GM12878 (cell line): Measurements from ENCODE around the gene CCDC47. TPM values are rescaled to one million over a fixed set of nuclear protein-coding genes. Genes with fewer than 3 reads are reported as not detected.

Source experiments
- BMI1 ChIP-seq: fragments of 450-650 bp; IDR thresholded peaks from 2 replicates; pipeline ENCODE4 v1.6.1; 2016; ENCODE audit warnings: mild to moderate bottlenecking, moderate library complexity, borderline replicate concordance
- CBX5 ChIP-seq: sonication (generic); IDR thresholded peaks from 2 replicates; pipeline ENCODE4 v1.6.1; 2016; ENCODE audit warnings: low read depth, moderate library complexity, mild to moderate bottlenecking, inconsistent platforms
- CHD2 ChIP-seq: IDR thresholded peaks from 2 replicates; pipeline ENCODE4 v1.6.1; 2011; ENCODE audit warnings: low read depth, low read length, improper control_type of control experiment, borderline replicate concordance
- EED ChIP-seq: sonication (generic); IDR thresholded peaks from 2 replicates; pipeline ENCODE4 v1.6.1; 2016; ENCODE audit warnings: antibody characterized with exemption, low read depth
- ESRRA ChIP-seq: IDR thresholded peaks from 2 replicates; pipeline ENCODE4 v1.6.1; 2012; ENCODE audit warnings: mild to moderate bottlenecking, low read length, improper control_type of control experiment
- HDGF ChIP-seq: fragments of 450-650 bp; IDR thresholded peaks from 2 replicates; pipeline ENCODE4 v1.6.1; 2016; ENCODE audit warnings: antibody characterized with exemption
- IRF3 ChIP-seq: fragments of 450-650 bp; IDR thresholded peaks from 2 replicates; pipeline ENCODE4 v1.6.1; 2014; ENCODE audit warnings: mild to moderate bottlenecking
- IRF5 ChIP-seq: fragments of 450-650 bp; IDR thresholded peaks from 2 replicates; pipeline ENCODE4 v1.6.1; 2017; ENCODE audit warnings: borderline replicate concordance
- JUNB ChIP-seq: IDR thresholded peaks from 2 replicates; pipeline ENCODE4 v1.6.1; 2016; ENCODE audit warnings: antibody characterized with exemption, mild to moderate bottlenecking
- KAT2A ChIP-seq: conservative IDR thresholded peaks from 2 replicates; pipeline ENCODE4 v1.6.1; 2011; ENCODE audit warnings: low read depth, low read length; ENCODE audit not compliant: control insufficient read depth
- NKRF ChIP-seq: fragments of 450-650 bp; conservative IDR thresholded peaks from 2 replicates; pipeline ENCODE4 v1.6.1; 2017; ENCODE audit warnings: mild to moderate bottlenecking, moderate library complexity
- NR2F1 ChIP-seq: fragments of 450-650 bp; conservative IDR thresholded peaks from 2 replicates; pipeline ENCODE4 v1.6.1; 2017; ENCODE audit warnings: mild to moderate bottlenecking
- PAX8 ChIP-seq: fragments of 450-650 bp; IDR thresholded peaks from 2 replicates; pipeline ENCODE4 v1.6.1; 2017; ENCODE audit warnings: mild to moderate bottlenecking, moderate library complexity
- POLR2AphosphoS2 ChIP-seq: IDR thresholded peaks from 2 replicates; pipeline ENCODE4 v1.6.1; 2011; ENCODE audit warnings: low read depth, mild to moderate bottlenecking, low read length, improper control_type of control experiment, moderate library complexity
- POLR2AphosphoS5 ChIP-seq: IDR thresholded peaks from 2 replicates; pipeline ENCODE4 v1.6.1; 2011; ENCODE audit warnings: mild to moderate bottlenecking, low read length, inconsistent platforms
- RAD21 ChIP-seq: IDR thresholded peaks from 2 replicates; pipeline ENCODE4 v1.6.1; 2011; ENCODE audit warnings: mild to moderate bottlenecking, low read depth, low read length, moderate library complexity; ENCODE audit not compliant: insufficient read depth
- RBBP5 ChIP-seq: fragments of 200-600 bp; sonication (generic); conservative IDR thresholded peaks from 2 replicates; pipeline ENCODE4 v1.6.1; 2016
- SKIL ChIP-seq: fragments of 450-650 bp; IDR thresholded peaks from 2 replicates; pipeline ENCODE4 v1.6.1; 2017; ENCODE audit warnings: mild to moderate bottlenecking, low read depth, inconsistent platforms; ENCODE audit not compliant: poor library complexity, severe bottlenecking
- SRF ChIP-seq, 2 experiments: IDR thresholded peaks; 2 replicates each; pipeline ENCODE4 v1.6.1; 2011; ENCODE audit warnings: low read depth in 2 of 2, low read length in 2 of 2, mild to moderate bottlenecking in 1 of 2, moderate library complexity in 1 of 2
- TARDBP ChIP-seq: IDR thresholded peaks from 2 replicates; pipeline ENCODE4 v1.6.1; 2016; ENCODE audit warnings: borderline replicate concordance
- WRNIP1 ChIP-seq: IDR thresholded peaks from 2 replicates; pipeline ENCODE4 v1.6.1; 2011; ENCODE audit warnings: low read depth, low read length, improper control_type of control experiment, borderline replicate concordance
- ZBTB33 ChIP-seq: fragments of 450-650 bp; IDR thresholded peaks from 2 replicates; pipeline ENCODE4 v1.6.1; 2017; ENCODE audit warnings: mild to moderate bottlenecking
- ZNF207 ChIP-seq: fragments of 450-650 bp; IDR thresholded peaks from 2 replicates; pipeline ENCODE4 v1.6.1; 2014; ENCODE audit warnings: antibody characterized with exemption, mild to moderate bottlenecking, borderline replicate concordance
- polyA plus RNA-seq, 11 experiments: library from polyadenylated mRNA; depleted of rRNA in 4 of 11; unstranded in 6 of 11; stranded (reverse) in 5 of 11; fragments of >200 nt; fragmentation: Nextera tagmentation in 4 of 11; fragmentation: Illumina TruSeq in 1 of 11; extraction: Ambion mirVana in 4 of 11; extraction: Trizol in 1 of 11; gene quantifications; 1 replicate in 1 of 11; 2 replicates in 10 of 11; pipeline versions ENCODE4 v1.2.1 to v1.2.3, GENCODE V29; 2011 to 2016; ENCODE audit warnings: inconsistent platforms in 2 of 11, missing spikeins in 2 of 11, low read depth in 1 of 11
- total RNA-seq, 4 experiments: library from RNA; depleted of rRNA in 3 of 4; stranded (reverse); fragments of >200 nt in 3 of 4; fragmentation: Illumina TruSeq in 1 of 4; extraction: Trizol in 1 of 4; gene quantifications; 2 replicates each; pipeline versions ENCODE4 v1.2.1 to v1.2.3, GENCODE V29; 2013 to 2021

Gene CCDC47
- total and polyA plus RNA-seq, 10 of the 15 experiments (the other 5 are each of a cell fraction or from before 2014, with no cell fraction given), result 13.6 to 81.4 (median 58.9) TPM

GRCh38 chr17:63698886-63699637, 74.3 kb downstream of the CCDC47 start (continued):
- TF ChIP-seq SKIL (no peak), NR2F1 (peak; percentile 80; the same call in 1 of the 2 replicates), POLR2AphosphoS2 (peak; percentile 56; the same call in 1 of the 2 replicates), CBX5 (no peak), ESRRA (no peak), NKRF (no peak; the same call in none of the 2 replicates), SRF (IDR thresholded peaks at IDR 0.05; ENCODE audit: low read depth in 2 of 2, low read length in 2 of 2) (no peak), TARDBP (no peak), IRF3 (no peak), ZNF207 (no peak), KAT2A (no peak), RBBP5 (no peak), PAX8 (no peak), WRNIP1 (no peak), JUNB (no peak), BMI1 (no peak), RAD21 (no peak), EED (no peak), IRF5 (no peak), ZBTB33 (no peak), CHD2 (no peak; the same call in 1 of the 2 replicates), POLR2AphosphoS5 (peak; percentile 46), HDGF (peak; percentile 69; the same call in 1 of the 2 replicates)
